BJ (cell line): ENCODE data around the gene ZFHX2. TPM values are rescaled to one million over a fixed set of nuclear protein-coding genes. Genes with fewer than 3 reads are reported as not detected.

Experiments used
- CTCF ChIA-PET: fragments of 350-600 bp; formaldehyde crosslinking; extraction: SDS; loops from one replicate; lab custom pipeline; 2021; ENCODE audit warnings: antibody characterized with exemption, inconsistent platforms; lab: Yijun Ruan, JAX
- POLR2A ChIA-PET: fragments of 300-600 bp; sonication (Branson Sonifier 250); formaldehyde crosslinking; extraction: SDS; loops from one replicate; lab custom pipeline; 2021; ENCODE audit warnings: antibody characterized with exemption; lab: Charles Lee
- DNase-seq: peaks from one replicate; pipeline ENCODE4 v3.0.0-alpha.2; 2011; ENCODE audit warnings: low read depth
- H3K27me3 ChIP-seq: 2 replicates; pipeline ENCODE4 v1.6.0; 2011; ENCODE audit warnings: low read length; ENCODE audit not compliant: control insufficient read depth, insufficient read depth
- H3K36me3 ChIP-seq: 2 replicates; pipeline ENCODE4 v1.5.1; 2011; ENCODE audit warnings: low read length; ENCODE audit not compliant: control insufficient read depth, insufficient read depth
- H3K4me3 ChIP-seq: 2 replicates; pipeline ENCODE4 v1.5.1; 2011; ENCODE audit warnings: low read depth, mild to moderate bottlenecking, control low read depth, low read length
- CTCF ChIP-seq: IDR thresholded peaks from 2 replicates; pipeline ENCODE4 v1.5.1; 2011; ENCODE audit warnings: low read depth, mild to moderate bottlenecking, control low read depth, inconsistent platforms, low read length, moderate library complexity; ENCODE audit not compliant: insufficient read depth
- polyA plus RNA-seq: library from polyadenylated mRNA; depleted of rRNA; stranded (reverse); fragments of >200 nt; gene quantifications from 2 replicates; pipeline ENCODE4 v1.2.3, GENCODE V29; 2011; rRNA removed

Gene ZFHX2
- polyA plus RNA-seq, 1 experiment = 0.28 TPM

DNA sequence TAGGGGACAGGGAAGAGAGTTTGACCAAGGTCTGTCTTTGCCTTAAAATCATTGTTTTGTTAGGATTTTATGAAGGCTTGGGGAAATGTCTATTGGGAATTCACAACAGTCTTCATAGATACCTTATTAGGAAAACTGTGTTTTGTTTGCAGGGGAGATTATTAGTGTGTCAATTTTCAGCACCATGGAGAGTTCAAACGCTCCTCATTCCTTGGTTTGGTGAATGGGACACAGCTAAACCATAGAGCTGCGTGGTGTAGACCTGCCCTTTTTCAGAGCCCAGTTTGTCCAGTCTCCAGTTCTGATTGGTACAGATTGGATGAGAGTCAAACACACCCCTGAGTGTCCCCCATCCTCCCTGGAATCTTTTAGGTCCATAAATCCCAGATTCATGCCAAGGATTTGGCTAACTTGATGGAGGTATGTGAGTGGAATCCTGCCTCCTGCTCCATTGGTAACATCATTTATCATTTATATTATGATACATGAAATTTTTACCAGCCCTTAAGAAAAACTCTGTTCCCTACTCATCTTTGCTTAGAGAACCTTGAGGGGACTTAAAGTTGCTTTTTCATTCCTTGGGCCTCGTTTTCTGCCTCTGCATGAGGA lies 70.1 kb downstream of the ZFHX2 start:
- CTCF ChIA-PET = interaction anchor here (20.9 kb wide), 1 partner anchor 80 kb away, joined by 479 read pairs; the partner anchor contains the start of genes AP1G2 and THTPA
- Histone ChIP-seq H3K36me3 (peaks cover 6% of the 10 kb centered on the region), H3K27me3 (no peaks in the 10 kb centered on the region), H3K4me3 (no peak overlapping the region)
- POLR2A ChIA-PET = no interaction called here
- TF ChIP-seq CTCF = no peak
- DNase-seq = no peak

DNA sequence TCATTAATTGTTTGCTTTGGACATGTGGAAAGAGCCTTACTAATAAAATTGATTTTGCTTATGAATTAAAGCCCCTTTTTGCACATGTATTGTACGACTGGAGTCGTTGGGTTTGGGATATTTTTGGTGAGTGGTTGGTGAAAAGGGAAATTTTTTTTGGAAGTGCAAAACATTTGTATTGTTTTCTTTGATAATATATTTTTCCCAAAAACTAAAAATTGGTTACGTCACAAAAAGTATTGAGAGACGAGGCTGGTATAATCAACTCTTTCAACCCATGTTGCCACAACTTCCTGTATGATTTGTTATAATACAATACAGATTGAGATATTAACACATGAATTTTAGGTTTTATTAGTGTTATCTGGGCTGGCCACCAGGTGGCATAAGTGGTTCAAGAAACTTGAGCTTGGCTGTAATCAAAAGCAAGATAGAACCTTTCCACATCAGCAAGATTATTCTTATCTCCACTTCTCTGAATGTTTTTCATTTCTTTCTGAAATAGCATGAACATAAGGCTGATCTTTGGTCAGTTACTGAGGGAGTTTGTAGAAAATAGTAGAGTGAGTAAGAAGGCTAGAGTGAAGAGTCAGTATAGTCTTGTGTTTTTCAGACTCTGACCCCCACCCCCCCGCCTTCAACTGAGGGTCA lies 73.3 kb downstream of the ZFHX2 start:
- CTCF ChIA-PET = interaction anchor here (0.6 to 20.9 kb wide), 14 partner anchors 8 to 728 kb away, joined by 3 to 479 read pairs (median 3); partner anchors contain the start of genes AP1G2, NGDN and THTPA
- no peaks in the 10 kb centered on the region for H3K27me3 ChIP-seq
- no peak overlapping the region for H3K4me3 ChIP-seq
- no peak for DNase-seq
- POLR2A ChIA-PET = interaction anchor here (0.6 kb wide), 1 partner anchor 171 kb away, joined by 4 read pairs; the partner anchor contains the start of gene BCL2L2
- peaks cover 13% of the 10 kb centered on the region for H3K36me3 ChIP-seq
- TF ChIP-seq CTCF = peak; percentile 62

- Histone ChIP-seq H3K4me3 (no peak overlapping the region), H3K27me3 (no peaks in the 10 kb centered on the region), H3K36me3 (peaks cover 4% of the 10 kb centered on the region)
- ChIA-PET POLR2A (no interaction called here), CTCF (interaction anchor here (1.0 to 20.9 kb wide), 2 partner anchors 15 to 91 kb away, joined by 3 to 479 read pairs; partner anchors contain the start of genes AP1G2 and THTPA)
- no peak for DNase-seq
- TF ChIP-seq CTCF = no peak
Measured at GRCh38 chr14:23470947-23471346, 80.6 kb downstream of the ZFHX2 start.

Other genes starting within 250 kb of the ZFHX2 start
- 2.5 and 2.8 TPM in 2 replicates for gene PPP1R3E, start 248.9 kb downstream of the ZFHX2 start, polyA plus RNA-seq
- gene BCL2L2, start 244.9 kb downstream of the ZFHX2 start, polyA plus RNA-seq = 26.5 and 27.9 TPM in 2 replicates
- gene PABPN1, start 230.3 kb downstream of the ZFHX2 start, polyA plus RNA-seq = 119 and 143 TPM in 2 replicates
- gene SLC22A17, start 198.9 kb downstream of the ZFHX2 start, polyA plus RNA-seq = 9.0 and 14.0 TPM in 2 replicates
- gene EFS, start 186.6 kb downstream of the ZFHX2 start, polyA plus RNA-seq = 1.5 and 2.7 TPM in 2 replicates
- not detected in 2 replicates for gene IL25, start 179.0 kb downstream of the ZFHX2 start, polyA plus RNA-seq
- gene CMTM5, start 174.7 kb downstream of the ZFHX2 start, polyA plus RNA-seq = not detected in 2 replicates
- not detected in 2 replicates for gene MYH6, start 143.5 kb downstream of the ZFHX2 start, polyA plus RNA-seq
- gene MYH7, start 116.1 kb downstream of the ZFHX2 start, polyA plus RNA-seq = not detected in 2 replicates
- gene NGDN, start 82.1 kb downstream of the ZFHX2 start, polyA plus RNA-seq = 34.5 and 51.3 TPM in 2 replicates
- 8.1 and 14.2 TPM in 2 replicates for gene THTPA, start 4.5 kb upstream of the ZFHX2 start, polyA plus RNA-seq
- 33.3 and 54.5 TPM in 2 replicates for gene AP1G2, start 16.0 kb upstream of the ZFHX2 start, polyA plus RNA-seq
- not detected in 2 replicates for gene JPH4, start 27.0 kb upstream of the ZFHX2 start, polyA plus RNA-seq
- 0.13 and 0.16 TPM in 2 replicates for gene DHRS2, start 84.6 kb upstream of the ZFHX2 start, polyA plus RNA-seq